GM19239 (cell line): ENCODE data around the gene SPAG8.

Experiments used
- DNase-seq: peaks from one replicate; pipeline ENCODE4 v3.0.0; 2011; ENCODE audit warnings: low spot score; ENCODE audit not compliant: insufficient read length
- FAIRE-seq: peaks from 2 replicates; lab custom pipeline; 2011; peaks lifted over from hg19 to GRCh38; lab: Jason Lieb, UNC

SPAG8 gene

GRCh38 chr9:35840881-35841644 lies 29.0 kb upstream of the SPAG8 start:
- FAIRE-seq (no peak), DNase-seq (no peak)

- FAIRE-seq (no peak), DNase-seq (no peak)
Measured at GRCh38 chr9:35839926-35840325, 27.9 kb upstream of the SPAG8 start.

GRCh38 chr9:35836595-35836994 lies 24.5 kb upstream of the SPAG8 start:
- FAIRE-seq (no peak), DNase-seq (no peak)

- no peak for DNase-seq
- no peak for FAIRE-seq
Measured at GRCh38 chr9:35835766-35836165, 23.7 kb upstream of the SPAG8 start.

- FAIRE-seq = no peak
- no peak for DNase-seq
Measured at GRCh38 chr9:35835216-35835632, 23.2 kb upstream of the SPAG8 start.

GRCh38 chr9:35834260-35835215 lies 22.5 kb upstream of the SPAG8 start:
- DNase-seq (no peak), FAIRE-seq (peak; percentile 79)

- DNase-seq (no peak), FAIRE-seq (no peak)
Measured at GRCh38 chr9:35832814-35833213, 20.8 kb upstream of the SPAG8 start.

- FAIRE-seq = no peak
- DNase-seq = no peak
Measured at GRCh38 chr9:35831040-35831439, 19.0 kb upstream of the SPAG8 start.

- DNase-seq (no peak), FAIRE-seq (no peak)
Measured at GRCh38 chr9:35829764-35830096, 17.7 kb upstream of the SPAG8 start.

GRCh38 chr9:35829084-35829763 lies 17.2 kb upstream of the SPAG8 start, which contains the start of gene TMEM8B:
Gene TMEM8B (plus strand): TSS chr9:35829228. CDS start chr9:35829448, 220 bp downstream.
- DNase-seq = peak; percentile 91
- peak; percentile 86 for FAIRE-seq

- DNase-seq (no peak), FAIRE-seq (no peak)
Measured at GRCh38 chr9:35828716-35829083, 16.6 kb upstream of the SPAG8 start, which contains the start of gene FAM221B. Gene FAM221B (minus strand): TSS chr9:35828732. CDS start chr9:35826161, 2,571 bp downstream.

- no peak for DNase-seq
- no peak for FAIRE-seq
Measured at GRCh38 chr9:35827486-35827885, 15.4 kb upstream of the SPAG8 start.

- no peak for DNase-seq
- FAIRE-seq = peak; percentile 86
Measured at GRCh38 chr9:35826071-35826701, 14.1 kb upstream of the SPAG8 start.

- FAIRE-seq (no peak), DNase-seq (no peak)
Measured at GRCh38 chr9:35822926-35823325, 10.9 kb upstream of the SPAG8 start.

GRCh38 chr9:35820076-35820475 lies 8.0 kb upstream of the SPAG8 start:
- DNase-seq (no peak), FAIRE-seq (no peak)

- DNase-seq (no peak), FAIRE-seq (no peak)
Measured at GRCh38 chr9:35818341-35818740, 6.3 kb upstream of the SPAG8 start.

GRCh38 chr9:35816708-35817107 lies 4.6 kb upstream of the SPAG8 start:
- DNase-seq = no peak

GRCh38 chr9:35814841-35815543 lies 2.9 kb upstream of the SPAG8 start, which contains the start of gene HINT2:
Gene HINT2 (minus strand): TSS chr9:35815042. CDS start chr9:35814979, 63 bp downstream.
- FAIRE-seq (peak; percentile 99), DNase-seq (peak; percentile 89)

More at GRCh38 chr9:35816708-35817107, 4.6 kb upstream of the SPAG8 start:
- no peak for FAIRE-seq

GRCh38 chr9:35814106-35814840 lies 2.2 kb upstream of the SPAG8 start:
- no peak for DNase-seq
- peak; percentile 94 for FAIRE-seq
